HG03108 (cell line): ENCODE measurements around the gene CXCL14.
"Not testable (repeated sequence)": the region's sequence is repeated elsewhere in the genome, so short reads cannot be mapped to it uniquely, and the experiment has no call there.

Experiments
- ATAC-seq: cut with Tn5 transposase; IDR thresholded peaks from one replicate; pipeline ENCODE4 v1.9.1; 2021; ENCODE audit warnings: moderate library complexity; ENCODE audit not compliant: unreplicated experiment

Gene CXCL14

GRCh38 chr5:135546101-135546500, 32.7 kb downstream of the CXCL14 start:
- ATAC-seq, result no peak

GRCh38 chr5:135545099-135545498, 33.7 kb downstream of the CXCL14 start:
- no peak for ATAC-seq

- no peak for ATAC-seq
Observed at GRCh38 chr5:135543485-135544304, 35.1 kb downstream of the CXCL14 start.

GRCh38 chr5:135543001-135543484, 35.7 kb downstream of the CXCL14 start:
- no peak for ATAC-seq

- ATAC-seq, result no peak
Observed at GRCh38 chr5:135541807-135542502, 36.8 kb downstream of the CXCL14 start.

- no peak for ATAC-seq
Observed at GRCh38 chr5:135539430-135540005, 39.3 kb downstream of the CXCL14 start.

- no peak for ATAC-seq
Observed at GRCh38 chr5:135538261-135538660, 40.5 kb downstream of the CXCL14 start.

- ATAC-seq, result no peak
Observed at GRCh38 chr5:135537745-135538144, 41.0 kb downstream of the CXCL14 start.

- no peak for ATAC-seq
Observed at GRCh38 chr5:135537271-135537670, 41.5 kb downstream of the CXCL14 start.

GRCh38 chr5:135535820-135536801, 42.7 kb downstream of the CXCL14 start, which contains the start of gene NEUROG1:
NEUROG1 (minus strand) TSS chr5:135535964; CDS start chr5:135535690, 274 bp downstream.
- no peak for ATAC-seq

- ATAC-seq, result no peak
Observed at GRCh38 chr5:135535420-135535819, 43.4 kb downstream of the CXCL14 start.

GRCh38 chr5:135534609-135535419, 44.0 kb downstream of the CXCL14 start:
- ATAC-seq, result no peak

- ATAC-seq, result no peak
Observed at GRCh38 chr5:135533794-135534193, 45.0 kb downstream of the CXCL14 start.

GRCh38 chr5:135533334-135533733, 45.5 kb downstream of the CXCL14 start:
- no peak for ATAC-seq

- not testable (repeated sequence) for ATAC-seq
Observed at GRCh38 chr5:135529576-135529975, 49.2 kb downstream of the CXCL14 start.

- ATAC-seq, result no peak
Observed at GRCh38 chr5:135526924-135527323, 51.9 kb downstream of the CXCL14 start.

GRCh38 chr5:135521964-135522363, 56.8 kb downstream of the CXCL14 start:
- no peak for ATAC-seq
